ENCODE data around the gene DPYSL4.
A peak's percentile ranks its signal among the peaks of the same experiment; 100 is the strongest.

DPYSL4 gene

DNA sequence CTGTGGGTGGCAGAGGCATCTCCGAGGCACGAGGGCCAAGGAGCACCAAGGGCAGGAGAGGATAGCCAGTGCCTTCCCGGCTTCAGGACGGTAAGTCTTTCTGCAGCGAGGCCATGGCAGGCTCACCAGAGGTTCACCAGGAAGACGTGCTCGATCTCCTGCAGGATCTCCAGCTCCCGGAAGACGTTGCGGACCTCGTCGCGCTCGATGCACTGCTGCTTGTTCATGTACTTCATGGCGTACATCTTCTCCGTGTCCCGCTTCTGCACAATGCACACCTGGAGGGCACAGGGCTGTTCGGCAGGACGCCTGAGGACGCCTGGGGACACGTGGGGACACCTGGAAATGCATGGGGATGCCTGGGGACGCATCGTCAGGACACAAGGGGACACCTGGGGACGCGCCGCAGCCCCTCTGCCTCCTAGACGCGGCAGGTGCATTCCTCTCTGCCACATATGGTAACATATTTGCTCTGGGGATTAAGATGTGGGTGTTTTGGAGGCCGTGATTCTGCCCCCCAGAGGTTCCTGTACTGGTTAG, 41.2 kb downstream of the DPYSL4 start:
- H3K36me3 ChIP-seq (ENCODE audit: control insufficient read depth, low read length): no peaks in the 10 kb centered on the region
- H3K79me2 ChIP-seq (ENCODE audit: control insufficient read depth, low read length): no peaks in the 10 kb centered on the region
- no peaks in the 10 kb centered on the region for H3K9me3 ChIP-seq (ENCODE audit: control insufficient read depth, insufficient read depth, low read length)
- TF ChIP-seq, protein P1, sequence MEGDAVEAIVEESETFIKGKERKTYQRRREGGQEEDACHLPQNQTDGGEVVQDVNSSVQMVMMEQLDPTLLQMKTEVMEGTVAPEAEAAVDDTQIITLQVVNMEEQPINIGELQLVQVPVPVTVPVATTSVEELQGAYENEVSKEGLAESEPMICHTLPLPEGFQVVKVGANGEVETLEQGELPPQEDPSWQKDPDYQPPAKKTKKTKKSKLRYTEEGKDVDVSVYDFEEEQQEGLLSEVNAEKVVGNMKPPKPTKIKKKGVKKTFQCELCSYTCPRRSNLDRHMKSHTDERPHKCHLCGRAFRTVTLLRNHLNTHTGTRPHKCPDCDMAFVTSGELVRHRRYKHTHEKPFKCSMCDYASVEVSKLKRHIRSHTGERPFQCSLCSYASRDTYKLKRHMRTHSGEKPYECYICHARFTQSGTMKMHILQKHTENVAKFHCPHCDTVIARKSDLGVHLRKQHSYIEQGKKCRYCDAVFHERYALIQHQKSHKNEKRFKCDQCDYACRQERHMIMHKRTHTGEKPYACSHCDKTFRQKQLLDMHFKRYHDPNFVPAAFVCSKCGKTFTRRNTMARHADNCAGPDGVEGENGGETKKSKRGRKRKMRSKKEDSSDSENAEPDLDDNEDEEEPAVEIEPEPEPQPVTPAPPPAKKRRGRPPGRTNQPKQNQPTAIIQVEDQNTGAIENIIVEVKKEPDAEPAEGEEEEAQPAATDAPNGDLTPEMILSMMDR (IDR thresholded peaks at IDR 0.05; ENCODE audit: low read depth, low read length, poor library complexity, severe bottlenecking): no peak
- TF ChIP-seq EZH2phosphoT487 (IDR thresholded peaks at IDR 0.05; ENCODE audit: borderline replicate concordance, low read length): no peak
- H3K4me3 ChIP-seq (ENCODE audit: low read length): no peak overlapping the region
- no peak overlapping the region for H3K27ac ChIP-seq (ENCODE audit: low read depth, low read length)
- H3K9me2 ChIP-seq (replicated peaks; ENCODE audit: control insufficient read depth, low read length): no peaks in the 10 kb centered on the region
- H3F3A ChIP-seq (ENCODE audit: control insufficient read depth, insufficient read depth): no peaks in the 10 kb centered on the region
- no peaks in the 10 kb centered on the region for H4K20me1 ChIP-seq (ENCODE audit: control insufficient read depth, insufficient read depth, low read depth, low read length)
- peaks cover 24% of the 10 kb centered on the region for H3K4me1 ChIP-seq (ENCODE audit: control insufficient read depth, low read length)
- no peak overlapping the region for H3K4me2 ChIP-seq (ENCODE audit: low read length)
- H3K27me3 ChIP-seq (ENCODE audit: control insufficient read depth, low read length): no peaks in the 10 kb centered on the region

DNA sequence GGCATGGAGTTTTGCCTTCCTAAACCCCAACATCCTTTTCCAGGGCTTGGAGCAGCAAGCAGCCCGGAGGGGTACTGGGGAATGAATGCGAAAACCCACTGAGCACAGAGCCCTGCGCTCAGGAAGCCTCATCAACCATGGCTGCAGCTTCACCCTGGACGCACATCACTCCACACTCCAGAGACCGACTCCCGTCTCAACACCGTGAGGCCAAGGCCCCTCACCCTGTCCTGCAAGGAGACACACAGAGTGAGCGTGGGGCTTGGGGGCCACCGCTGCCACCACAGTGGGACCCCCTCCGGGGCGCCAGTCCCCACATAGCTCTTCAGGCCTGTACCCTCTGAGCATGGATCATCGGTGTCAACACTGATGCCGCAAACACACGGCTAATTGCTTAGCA, 41.9 kb downstream of the DPYSL4 start:
- no peaks in the 10 kb centered on the region for H3K79me2 ChIP-seq (ENCODE audit: control insufficient read depth, low read length)
- no peaks in the 10 kb centered on the region for H3K36me3 ChIP-seq (ENCODE audit: control insufficient read depth, low read length)
- H3K4me2 ChIP-seq (ENCODE audit: low read length): no peak overlapping the region
- H3K9me2 ChIP-seq (replicated peaks; ENCODE audit: control insufficient read depth, low read length): no peaks in the 10 kb centered on the region
- H3K9me3 ChIP-seq (ENCODE audit: control insufficient read depth, insufficient read depth, low read length): no peaks in the 10 kb centered on the region
- peaks cover 24% of the 10 kb centered on the region for H3K4me1 ChIP-seq (ENCODE audit: control insufficient read depth, low read length)
- no peak overlapping the region for H3K4me3 ChIP-seq (ENCODE audit: low read length)
- no peak overlapping the region for H3K27ac ChIP-seq (ENCODE audit: low read depth, low read length)
- no peaks in the 10 kb centered on the region for H3K27me3 ChIP-seq (ENCODE audit: control insufficient read depth, low read length)
- H3F3A ChIP-seq (ENCODE audit: control insufficient read depth, insufficient read depth): no peaks in the 10 kb centered on the region
- TF ChIP-seq, protein P1 (IDR thresholded peaks at IDR 0.05; ENCODE audit: low read depth, low read length, poor library complexity, severe bottlenecking): no peak
- no peak for TF ChIP-seq EZH2phosphoT487 (IDR thresholded peaks at IDR 0.05; ENCODE audit: borderline replicate concordance, low read length)
- no peaks in the 10 kb centered on the region for H4K20me1 ChIP-seq (ENCODE audit: control insufficient read depth, insufficient read depth, low read depth, low read length)

DNA sequence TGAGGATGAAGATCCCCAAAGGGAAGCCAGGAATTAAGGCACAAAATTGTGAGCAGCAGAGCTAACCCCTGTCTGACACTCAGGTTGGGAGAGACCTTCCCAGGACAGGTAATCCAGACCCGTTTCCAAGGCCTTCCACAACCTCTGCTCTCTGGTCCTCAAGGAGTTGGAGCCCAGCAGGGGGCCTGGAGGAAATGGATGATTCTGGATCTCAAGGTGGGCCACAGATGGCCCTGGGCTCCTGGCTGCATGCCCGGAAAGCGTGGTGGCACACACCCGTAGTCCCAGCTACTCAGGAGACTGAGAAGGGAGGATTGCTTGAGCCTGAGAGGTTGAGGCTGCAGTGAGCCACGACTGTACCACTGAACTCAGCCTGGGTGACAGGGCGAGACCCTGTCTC, 42.3 kb downstream of the DPYSL4 start:
- H3K36me3 ChIP-seq (ENCODE audit: control insufficient read depth, low read length): no peaks in the 10 kb centered on the region
- no peaks in the 10 kb centered on the region for H3K9me2 ChIP-seq (replicated peaks; ENCODE audit: control insufficient read depth, low read length)
- peaks cover 24% of the 10 kb centered on the region for H3K4me1 ChIP-seq (ENCODE audit: control insufficient read depth, low read length)
- H3K4me2 ChIP-seq (ENCODE audit: low read length): no peak overlapping the region
- H3K27me3 ChIP-seq (ENCODE audit: control insufficient read depth, low read length): no peaks in the 10 kb centered on the region
- H3K79me2 ChIP-seq (ENCODE audit: control insufficient read depth, low read length): no peaks in the 10 kb centered on the region
- no peak overlapping the region for H3K27ac ChIP-seq (ENCODE audit: low read depth, low read length)
- H3K9me3 ChIP-seq (ENCODE audit: control insufficient read depth, insufficient read depth, low read length): no peaks in the 10 kb centered on the region
- no peak overlapping the region for H3K4me3 ChIP-seq (ENCODE audit: low read length)
- H4K20me1 ChIP-seq (ENCODE audit: control insufficient read depth, insufficient read depth, low read depth, low read length): no peaks in the 10 kb centered on the region
- no peaks in the 10 kb centered on the region for H3F3A ChIP-seq (ENCODE audit: control insufficient read depth, insufficient read depth)
- no peak for TF ChIP-seq EZH2phosphoT487 (IDR thresholded peaks at IDR 0.05; ENCODE audit: borderline replicate concordance, low read length)

DNA sequence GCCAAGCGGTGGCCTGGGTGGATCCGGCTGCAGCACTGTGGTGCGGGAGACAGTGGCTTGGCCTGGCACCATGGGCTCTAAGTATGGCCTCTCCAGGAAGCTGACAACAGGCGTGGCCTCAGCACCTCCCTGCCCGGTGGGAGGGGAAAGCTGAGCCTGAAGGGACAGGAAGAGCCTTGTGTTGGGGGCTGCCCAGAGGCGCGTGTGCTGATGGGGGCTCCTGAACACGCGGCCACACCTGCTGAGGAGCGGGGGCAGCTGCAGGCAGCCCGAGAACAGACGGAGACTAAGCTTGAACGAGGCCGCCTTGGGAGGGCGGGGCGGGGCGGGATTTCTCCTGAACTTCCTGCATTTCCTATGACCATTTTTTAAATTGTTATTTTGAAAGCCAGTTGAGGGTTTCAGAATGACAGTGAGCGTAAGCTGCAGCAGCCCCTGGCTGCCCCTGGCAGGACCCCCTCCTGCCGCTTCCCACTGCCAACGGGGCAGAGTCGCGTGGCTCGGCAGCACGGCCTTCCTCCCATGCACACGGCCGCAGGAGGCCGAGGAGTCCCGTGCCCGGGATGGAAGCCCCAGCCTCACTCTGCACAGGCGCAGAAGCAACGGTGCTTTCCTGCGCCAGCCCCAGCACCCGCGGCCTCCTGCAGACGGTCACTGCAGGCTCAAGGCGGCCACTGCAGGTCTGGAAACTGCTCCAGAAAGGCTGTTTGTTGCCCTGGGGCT, 43.2 kb downstream of the DPYSL4 start:
- H3K9me3 ChIP-seq (ENCODE audit: control insufficient read depth, insufficient read depth, low read length): no peaks in the 10 kb centered on the region
- no peaks in the 10 kb centered on the region for H3K36me3 ChIP-seq (ENCODE audit: control insufficient read depth, low read length)
- no peaks in the 10 kb centered on the region for H3K79me2 ChIP-seq (ENCODE audit: control insufficient read depth, low read length)
- no peaks in the 10 kb centered on the region for H3F3A ChIP-seq (ENCODE audit: control insufficient read depth, insufficient read depth)
- H3K9me2 ChIP-seq (replicated peaks; ENCODE audit: control insufficient read depth, low read length): no peaks in the 10 kb centered on the region
- H3K27me3 ChIP-seq (ENCODE audit: control insufficient read depth, low read length): no peaks in the 10 kb centered on the region
- H4K20me1 ChIP-seq (ENCODE audit: control insufficient read depth, insufficient read depth, low read depth, low read length): no peaks in the 10 kb centered on the region
- H3K4me2 ChIP-seq (ENCODE audit: low read length): peak overlapping the region; percentile 55
- peaks cover 24% of the 10 kb centered on the region for H3K4me1 ChIP-seq (ENCODE audit: control insufficient read depth, low read length)
- no peak overlapping the region for H3K27ac ChIP-seq (ENCODE audit: low read depth, low read length)
- peak overlapping the region; percentile 28; the same call in 1 of the 2 replicates for H3K4me3 ChIP-seq (ENCODE audit: low read length)
- no peak for TF ChIP-seq EZH2phosphoT487 (IDR thresholded peaks at IDR 0.05; ENCODE audit: borderline replicate concordance, low read length)
- TF ChIP-seq, protein P1 (IDR thresholded peaks at IDR 0.05; ENCODE audit: low read depth, low read length, poor library complexity, severe bottlenecking): no peak
